ENCODE data around the gene CHST11. TPM values are rescaled to one million over a fixed set of nuclear protein-coding genes. Genes with fewer than 3 reads are reported as not detected.
A peak's percentile ranks its signal among the peaks of the same experiment; 100 is the strongest.

Gene CHST11
- total RNA-seq, 1 donor from 2014 or later, result 7.7 TPM

DNA sequence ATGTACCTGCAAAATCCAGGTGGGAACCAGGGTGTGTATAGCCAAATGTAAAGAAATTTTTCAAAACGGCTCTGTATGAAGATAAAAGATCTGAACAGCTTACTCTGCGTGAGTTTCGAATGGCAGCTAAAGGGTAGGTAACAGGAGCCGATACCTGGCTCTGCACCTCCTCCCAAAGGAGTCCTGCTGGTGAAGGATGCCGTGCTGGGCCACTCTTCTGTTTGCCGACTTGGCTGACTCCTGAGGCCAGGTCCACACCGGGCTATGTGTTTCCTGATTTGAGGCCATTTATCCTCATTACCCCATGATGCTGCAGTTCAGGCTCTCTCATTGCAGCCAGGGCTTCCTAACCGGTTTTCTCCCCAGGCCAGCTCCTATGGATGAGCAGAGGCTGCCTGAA is 256.7 kb downstream of the CHST11 start:
- Mint-ChIP-seq H3K9me3 (no peaks in the 10 kb centered on the region), H3K4me3 (no peak overlapping the region), H3K36me3 (no peaks in the 10 kb centered on the region), H3K27me3 (ENCODE audit: insufficient read depth, low read depth) (no peaks in the 10 kb centered on the region), H3K4me1 (peaks cover 52% of the 10 kb centered on the region), H3K27ac (no peak overlapping the region)
- no peak for DNase-seq (ENCODE audit: low spot score)
- no peaks in the 10 kb centered on the region for H3K79me2 ChIP-seq (ENCODE audit: low read depth)
- TF ChIP-seq EZH2 (IDR thresholded peaks at IDR 0.05), result no peak
- TF ChIP-seq, protein P1, sequence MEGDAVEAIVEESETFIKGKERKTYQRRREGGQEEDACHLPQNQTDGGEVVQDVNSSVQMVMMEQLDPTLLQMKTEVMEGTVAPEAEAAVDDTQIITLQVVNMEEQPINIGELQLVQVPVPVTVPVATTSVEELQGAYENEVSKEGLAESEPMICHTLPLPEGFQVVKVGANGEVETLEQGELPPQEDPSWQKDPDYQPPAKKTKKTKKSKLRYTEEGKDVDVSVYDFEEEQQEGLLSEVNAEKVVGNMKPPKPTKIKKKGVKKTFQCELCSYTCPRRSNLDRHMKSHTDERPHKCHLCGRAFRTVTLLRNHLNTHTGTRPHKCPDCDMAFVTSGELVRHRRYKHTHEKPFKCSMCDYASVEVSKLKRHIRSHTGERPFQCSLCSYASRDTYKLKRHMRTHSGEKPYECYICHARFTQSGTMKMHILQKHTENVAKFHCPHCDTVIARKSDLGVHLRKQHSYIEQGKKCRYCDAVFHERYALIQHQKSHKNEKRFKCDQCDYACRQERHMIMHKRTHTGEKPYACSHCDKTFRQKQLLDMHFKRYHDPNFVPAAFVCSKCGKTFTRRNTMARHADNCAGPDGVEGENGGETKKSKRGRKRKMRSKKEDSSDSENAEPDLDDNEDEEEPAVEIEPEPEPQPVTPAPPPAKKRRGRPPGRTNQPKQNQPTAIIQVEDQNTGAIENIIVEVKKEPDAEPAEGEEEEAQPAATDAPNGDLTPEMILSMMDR (IDR thresholded peaks at IDR 0.05), result no peak
- TF ChIP-seq EZH2phosphoT487 (IDR thresholded peaks at IDR 0.05), result no peak
- H3K4me3 ChIP-seq, result no peak overlapping the region
- no peak overlapping the region for H3K9ac ChIP-seq
- H3K4me1 ChIP-seq, result peaks cover 13% of the 10 kb centered on the region
- H3F3A ChIP-seq (ENCODE audit: low read depth), result no peaks in the 10 kb centered on the region
- no peak overlapping the region for H3K4me2 ChIP-seq
- peaks cover 8% of the 10 kb centered on the region for H4K20me1 ChIP-seq (ENCODE audit: low read depth)
- no peak overlapping the region for H3K27ac ChIP-seq
- no peaks in the 10 kb centered on the region for H3K27me3 ChIP-seq
- no peaks in the 10 kb centered on the region for H3K36me3 ChIP-seq
- H3K9me3 ChIP-seq (ENCODE audit: low read depth), result no peaks in the 10 kb centered on the region
- no peak overlapping the region for H2AFZ ChIP-seq (replicated peaks)

DNA sequence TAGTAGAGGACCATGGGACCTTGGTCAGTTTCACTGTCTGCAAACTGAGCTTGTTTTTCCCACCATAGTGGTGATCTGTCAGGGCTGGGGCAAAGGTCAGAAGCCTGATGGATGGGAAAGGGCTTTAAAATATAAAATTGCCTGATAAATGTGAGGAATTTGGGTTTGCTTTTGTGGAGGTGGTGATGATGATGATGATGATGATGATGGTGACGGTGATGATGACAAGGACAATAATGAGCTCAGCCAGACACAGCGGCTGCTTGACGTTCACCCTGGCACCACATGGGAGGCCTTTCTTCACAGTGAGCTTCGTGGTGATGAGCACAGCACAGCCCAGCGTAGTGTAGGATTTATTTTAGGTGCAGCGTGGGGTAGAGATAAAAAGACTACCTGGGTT is 257.6 kb downstream of the CHST11 start:
- TF ChIP-seq EZH2phosphoT487 (IDR thresholded peaks at IDR 0.05), result no peak
- TF ChIP-seq, protein P1 (IDR thresholded peaks at IDR 0.05), result no peak
- H3K9ac ChIP-seq, result no peak overlapping the region
- H3K4me1 Mint-ChIP-seq, result peaks cover 52% of the 10 kb centered on the region
- H3K9me3 Mint-ChIP-seq, result no peaks in the 10 kb centered on the region
- peaks cover 4% of the 10 kb centered on the region for H4K20me1 ChIP-seq (ENCODE audit: low read depth)
- peaks cover 7% of the 10 kb centered on the region for H3K4me1 ChIP-seq
- H3K79me2 ChIP-seq (ENCODE audit: low read depth), result no peaks in the 10 kb centered on the region
- H3F3A ChIP-seq (ENCODE audit: low read depth), result no peaks in the 10 kb centered on the region
- no peak overlapping the region for H3K4me2 ChIP-seq
- H3K27ac Mint-ChIP-seq, result peak overlapping the region; percentile 32
- no peak overlapping the region for H2AFZ ChIP-seq (replicated peaks)
- H3K27me3 ChIP-seq, result no peaks in the 10 kb centered on the region
- no peak for DNase-seq (ENCODE audit: low spot score)
- H3K27ac ChIP-seq, result no peak overlapping the region
- H3K4me3 Mint-ChIP-seq, result no peak overlapping the region
- no peak overlapping the region for H3K4me3 ChIP-seq
- no peaks in the 10 kb centered on the region for H3K36me3 Mint-ChIP-seq
- no peaks in the 10 kb centered on the region for H3K36me3 ChIP-seq
- H3K9me3 ChIP-seq (ENCODE audit: low read depth), result no peaks in the 10 kb centered on the region
- no peaks in the 10 kb centered on the region for H3K27me3 Mint-ChIP-seq (ENCODE audit: insufficient read depth, low read depth)

DNA sequence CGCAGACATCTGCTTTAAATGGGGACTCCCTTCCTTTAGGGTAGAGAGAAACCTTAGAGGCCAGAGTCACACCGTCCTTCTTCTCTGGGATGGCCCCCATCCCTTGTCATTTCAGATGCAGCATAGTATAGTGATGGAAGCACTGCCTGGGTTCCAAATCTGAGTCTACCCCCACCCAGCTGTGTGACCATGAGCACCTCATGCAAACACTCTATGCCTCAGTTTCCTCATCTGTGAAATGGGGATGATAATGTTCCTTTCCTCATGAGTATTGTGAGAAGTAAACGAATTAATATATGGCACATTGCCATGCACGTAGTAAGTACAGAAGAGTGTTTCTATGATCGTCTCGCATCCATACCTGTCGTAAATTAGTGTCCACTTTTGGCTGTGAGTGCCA is 259.4 kb downstream of the CHST11 start:
- Histone ChIP-seq H3K27ac (no peak overlapping the region), H2AFZ (replicated peaks) (no peak overlapping the region), H4K20me1 (ENCODE audit: low read depth) (peaks cover 10% of the 10 kb centered on the region), H3K9ac (no peak overlapping the region), H3K4me1 (peaks cover 19% of the 10 kb centered on the region), H3K79me2 (ENCODE audit: low read depth) (no peaks in the 10 kb centered on the region), H3K36me3 (no peaks in the 10 kb centered on the region), H3K27me3 (no peaks in the 10 kb centered on the region), H3K4me3 (no peak overlapping the region), H3K4me2 (no peak overlapping the region), H3F3A (ENCODE audit: low read depth) (peaks cover 17% of the 10 kb centered on the region), H3K9me3 (ENCODE audit: low read depth) (no peaks in the 10 kb centered on the region)
- no peaks in the 10 kb centered on the region for H3K27me3 Mint-ChIP-seq (ENCODE audit: insufficient read depth, low read depth)
- H3K9me3 Mint-ChIP-seq, result no peaks in the 10 kb centered on the region
- H3K27ac Mint-ChIP-seq, result no peak overlapping the region
- no peak for TF ChIP-seq EZH2 (IDR thresholded peaks at IDR 0.05)
- TF ChIP-seq, protein P1 (IDR thresholded peaks at IDR 0.05), result no peak
- no peak for TF ChIP-seq EZH2phosphoT487 (IDR thresholded peaks at IDR 0.05)
- DNase-seq (ENCODE audit: low spot score), result no peak
- H3K4me1 Mint-ChIP-seq, result peaks cover 54% of the 10 kb centered on the region
- no peak overlapping the region for H3K4me3 Mint-ChIP-seq
- H3K36me3 Mint-ChIP-seq, result no peaks in the 10 kb centered on the region

Data from neural progenitor cell (in vitro differentiated cells).